Caco-2 (cell line): ENCODE measurements around the gene NPAS2. TPM values are rescaled to one million over a fixed set of nuclear protein-coding genes. Genes with fewer than 3 reads are reported as not detected.

Experiments
- BruUV-seq: library from RNA; stranded (reverse); fragments of 400-500 nt; replicated peaks from 2 replicates; lab custom pipeline; 2021; lab: Mats Ljungman, UMichigan
- CTCF ChIA-PET: fragments of 300-600 bp; sonication (Branson Sonifier 250); formaldehyde crosslinking; loops from one replicate; lab custom pipeline; 2022; ENCODE audit warnings: antibody characterized with exemption; lab: Charles Lee
- POLR2A ChIA-PET: fragments of 300-600 bp; sonication (Branson Sonifier 250); formaldehyde crosslinking; loops from one replicate; lab custom pipeline; 2022; ENCODE audit warnings: antibody characterized with exemption; lab: Charles Lee
- DNase-seq, 2 experiments: peaks; one replicate each; pipeline versions ENCODE4 v3.0.0 to v3.0.0-alpha.2; 2020 to 2022
- H3K27me3 ChIP-seq: replicated peaks from 2 replicates; pipeline ENCODE4 v1.6.0; 2011; ENCODE audit warnings: low read length; ENCODE audit not compliant: control insufficient read depth, insufficient read depth
- H3K36me3 ChIP-seq: 2 replicates; pipeline ENCODE4 v1.5.1; 2011; ENCODE audit warnings: low read length; ENCODE audit not compliant: control insufficient read depth, insufficient read depth
- H3K4me1 ChIP-seq: fragments of 250-450 bp; sonication (Bioruptor Pico); 2 replicates; pipeline ENCODE4 v1.5.1; 2020; ENCODE audit warnings: mild to moderate bottlenecking
- H3K4me3 ChIP-seq: 2 replicates; pipeline ENCODE4 v1.5.1; 2011; ENCODE audit warnings: low read depth, mild to moderate bottlenecking, control low read depth, low read length
- H3K9me3 ChIP-seq: fragments of 250-450 bp; sonication (Bioruptor Pico); 2 replicates; pipeline ENCODE4 v1.5.1; 2020; ENCODE audit warnings: mild to moderate bottlenecking, moderate library complexity
- H3K27ac Mint-ChIP-seq: one replicate; pipeline ENCODE4 v1.8.0; 2022; ENCODE audit warnings: mixed read lengths; ENCODE audit not compliant: unreplicated experiment
- H3K27me3 Mint-ChIP-seq: one replicate; pipeline ENCODE4 v1.8.0; 2022; ENCODE audit warnings: mixed read lengths; ENCODE audit not compliant: insufficient read depth, unreplicated experiment
- H3K36me3 Mint-ChIP-seq: one replicate; pipeline ENCODE4 v1.8.0; 2022; ENCODE audit warnings: mild to moderate bottlenecking, mixed read lengths; ENCODE audit not compliant: insufficient read depth, unreplicated experiment
- H3K4me1 Mint-ChIP-seq: one replicate; pipeline ENCODE4 v1.8.0; 2022; ENCODE audit warnings: low read depth, mixed read lengths; ENCODE audit not compliant: unreplicated experiment
- H3K4me3 Mint-ChIP-seq: one replicate; pipeline ENCODE4 v1.8.0; 2022; ENCODE audit warnings: mild to moderate bottlenecking, moderate library complexity, mixed read lengths; ENCODE audit not compliant: unreplicated experiment
- H3K9me3 Mint-ChIP-seq: one replicate; pipeline ENCODE4 v1.8.0; 2022; ENCODE audit warnings: mixed read lengths; ENCODE audit not compliant: unreplicated experiment
- CTCF ChIP-seq, 2 experiments: fragments of 200-600 bp in 1 of 2; IDR thresholded peaks; 1 replicate in 1 of 2; 2 replicates in 1 of 2; pipeline versions ENCODE4 v1.5.1 to v1.8.0; 2011 to 2022; ENCODE audit warnings: antibody characterized with exemption in 1 of 2, control low read depth in 1 of 2, inconsistent platforms in 1 of 2, low read depth in 1 of 2, low read length in 1 of 2, mild to moderate bottlenecking in 1 of 2, moderate library complexity in 1 of 2; ENCODE audit not compliant: insufficient read depth in 1 of 2, severe bottlenecking in 1 of 2, unreplicated experiment in 1 of 2
- intact Hi-C: fragments of 100-400 bp; cut with micrococcal nuclease; formaldehyde crosslinking; loops from one replicate; pipeline ENCODE4 v1.10.0; 2022; ENCODE audit not compliant: unreplicated experiment
- total RNA-seq: library from RNA; stranded (reverse); gene quantifications from 2 replicates; pipeline ENCODE4 v1.2.3, GENCODE V29; 2022

Gene NPAS2
- total RNA-seq, 1 experiment from 2014 or later = 2.8 TPM

GRCh38 chr2:100886085-100886484 lies 66.1 kb downstream of the NPAS2 start:
- no peak overlapping the region for H3K4me3 ChIP-seq
- H3K9me3 ChIP-seq = no peaks in the 10 kb centered on the region
- no peak for DNase-seq
- TF ChIP-seq CTCF (IDR thresholded peaks at IDR 0.05; ENCODE audit: insufficient read depth in 1 of 2, low read depth in 1 of 2, low read length in 1 of 2, severe bottlenecking in 1 of 2, unreplicated experiment in 1 of 2) = no peak
- H3K36me3 Mint-ChIP-seq = peaks cover 7% of the 10 kb centered on the region
- intact Hi-C loops = no loop called here
- peaks cover 28% of the 10 kb centered on the region for H3K4me1 ChIP-seq
- ChIA-PET POLR2A (no interaction called here), CTCF (no interaction called here)
- peaks cover 25% of the 10 kb centered on the region for H3K4me1 Mint-ChIP-seq
- no peak overlapping the region for H3K27ac Mint-ChIP-seq
- H3K4me3 Mint-ChIP-seq = no peak overlapping the region
- no TSS peak for BruUV-seq
- no peaks in the 10 kb centered on the region for H3K27me3 Mint-ChIP-seq
- H3K9me3 Mint-ChIP-seq = no peaks in the 10 kb centered on the region
- H3K36me3 ChIP-seq = no peaks in the 10 kb centered on the region
- no peaks in the 10 kb centered on the region for H3K27me3 ChIP-seq

- intact Hi-C loops = no loop called here
- Mint-ChIP-seq H3K4me1 (peaks cover 25% of the 10 kb centered on the region), H3K36me3 (peaks cover 7% of the 10 kb centered on the region), H3K9me3 (no peaks in the 10 kb centered on the region), H3K27me3 (no peaks in the 10 kb centered on the region), H3K27ac (no peak overlapping the region), H3K4me3 (no peak overlapping the region)
- ChIA-PET POLR2A (no interaction called here), CTCF (no interaction called here)
- no peak for DNase-seq
- Histone ChIP-seq H3K4me1 (peaks cover 26% of the 10 kb centered on the region), H3K36me3 (no peaks in the 10 kb centered on the region), H3K9me3 (no peaks in the 10 kb centered on the region), H3K4me3 (no peak overlapping the region), H3K27me3 (no peaks in the 10 kb centered on the region)
- BruUV-seq = no TSS peak
- no peak for TF ChIP-seq CTCF (IDR thresholded peaks at IDR 0.05; ENCODE audit: insufficient read depth in 1 of 2, low read depth in 1 of 2, low read length in 1 of 2, severe bottlenecking in 1 of 2, unreplicated experiment in 1 of 2)
Measured at GRCh38 chr2:100887039-100887578, 67.2 kb downstream of the NPAS2 start.

GRCh38 chr2:100887713-100888495 lies 68.0 kb downstream of the NPAS2 start:
- TF ChIP-seq CTCF (IDR thresholded peaks at IDR 0.05; ENCODE audit: insufficient read depth in 1 of 2, low read depth in 1 of 2, low read length in 1 of 2, severe bottlenecking in 1 of 2, unreplicated experiment in 1 of 2) = no peak
- Mint-ChIP-seq H3K9me3 (no peaks in the 10 kb centered on the region), H3K4me1 (peaks cover 20% of the 10 kb centered on the region), H3K4me3 (no peak overlapping the region), H3K27me3 (no peaks in the 10 kb centered on the region), H3K36me3 (peaks cover 7% of the 10 kb centered on the region), H3K27ac (no peak overlapping the region)
- H3K4me1 ChIP-seq = peaks cover 18% of the 10 kb centered on the region
- CTCF ChIA-PET = no interaction called here
- intact Hi-C loops = no loop called here
- DNase-seq = peak in 1 of 2 experiments; percentile 30
- H3K36me3 ChIP-seq = no peaks in the 10 kb centered on the region
- H3K4me3 ChIP-seq = no peak overlapping the region
- H3K9me3 ChIP-seq = no peaks in the 10 kb centered on the region
- POLR2A ChIA-PET = no interaction called here
- no TSS peak for BruUV-seq
- no peaks in the 10 kb centered on the region for H3K27me3 ChIP-seq
